GM18861 (cell line): Measurements from ENCODE around the gene PLSCR2.
"Not testable (repeated sequence)": the region's sequence is repeated elsewhere in the genome, so short reads cannot be mapped to it uniquely, and the experiment has no call there.

Experiments used
- ATAC-seq: cut with Tn5 transposase; IDR thresholded peaks from one replicate; pipeline ENCODE4 v1.9.1; 2021; ENCODE audit not compliant: unreplicated experiment

The PLSCR2 gene, protein sequence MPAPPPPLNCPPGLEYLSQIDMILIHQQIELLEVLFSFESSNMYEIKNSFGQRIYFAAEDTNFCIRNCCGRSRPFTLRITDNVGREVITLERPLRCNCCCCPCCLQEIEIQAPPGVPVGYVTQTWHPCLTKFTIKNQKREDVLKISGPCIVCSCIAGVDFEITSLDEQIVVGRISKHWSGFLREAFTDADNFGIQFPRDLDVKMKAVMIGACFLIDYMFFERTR

GRCh38 chr3:146469150-146470017, at the start of gene PLSCR2:
Gene PLSCR2, minus strand, starts transcription at chr3:146469561. Its CDS starts 9,657 bp downstream, at chr3:146459904.
- peak; percentile 97 for ATAC-seq

DNA sequence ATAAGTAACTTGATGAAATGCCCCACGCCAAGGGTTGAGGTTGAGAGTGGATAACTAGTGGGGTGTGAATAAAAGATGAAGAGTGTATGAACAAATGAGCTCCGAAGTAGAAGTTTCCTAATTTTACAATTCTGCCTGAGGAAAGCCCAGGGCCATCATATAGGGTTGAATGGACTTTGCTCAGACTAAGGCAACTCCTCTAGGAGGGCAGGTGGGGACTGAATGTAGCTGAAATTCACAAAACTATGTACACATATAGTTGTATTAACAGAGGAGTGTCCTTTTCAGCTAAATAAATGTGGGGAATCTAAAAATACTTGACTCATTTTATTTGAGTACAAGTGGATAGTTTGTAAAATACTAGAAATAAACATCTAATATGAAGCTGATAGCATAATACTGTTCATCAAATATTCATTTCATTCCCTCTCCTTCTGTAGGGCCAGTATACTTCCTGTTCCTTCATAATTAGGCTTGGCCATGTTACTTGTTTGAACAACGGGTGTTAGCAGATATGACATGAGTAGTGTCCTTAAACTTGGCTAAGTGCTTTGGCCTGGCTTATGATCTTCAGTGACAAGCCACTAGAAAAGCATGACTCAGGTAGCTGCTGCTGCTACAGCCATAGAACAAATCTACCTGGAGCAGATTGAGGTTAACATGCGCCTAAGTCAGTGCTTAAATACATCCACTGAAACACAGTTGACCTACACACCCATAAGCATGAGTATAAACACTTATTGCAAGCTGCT, 48.5 kb upstream of the PLSCR2 start:
- no peak for ATAC-seq

DNA sequence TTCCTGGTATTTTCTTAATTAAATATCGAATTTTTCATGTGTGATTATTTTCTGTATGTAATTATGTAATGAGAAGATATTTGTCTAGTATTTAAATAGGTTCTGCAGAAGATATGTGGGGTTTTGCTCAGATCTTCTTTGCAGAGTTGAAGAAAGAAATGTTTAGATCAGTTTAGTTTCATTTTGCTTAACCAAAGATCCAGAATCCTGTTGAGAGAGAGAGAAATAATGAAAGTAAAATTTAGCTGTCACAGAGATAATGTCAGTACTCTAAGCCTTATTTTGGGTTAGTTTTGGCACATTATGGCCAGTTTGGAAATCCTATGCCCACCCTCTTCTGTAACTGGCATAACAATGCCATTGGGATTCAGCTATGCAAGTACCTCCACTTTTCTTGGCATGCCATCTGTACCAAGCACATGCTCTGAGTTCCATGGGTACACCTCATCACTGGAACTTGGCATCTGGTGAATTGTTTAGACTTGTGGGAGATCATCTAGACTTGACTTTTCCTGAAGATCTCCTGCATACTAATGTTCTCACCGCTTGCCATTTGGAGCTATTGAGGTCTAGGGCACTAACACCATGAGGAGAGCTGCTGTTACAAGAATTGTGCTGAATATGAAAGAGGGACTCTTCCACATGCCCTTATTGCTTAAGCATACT, 44.2 kb upstream of the PLSCR2 start:
- no peak for ATAC-seq

- ATAC-seq, result no peak
Observed at GRCh38 chr3:146511402-146512134, 42.2 kb upstream of the PLSCR2 start.

DNA sequence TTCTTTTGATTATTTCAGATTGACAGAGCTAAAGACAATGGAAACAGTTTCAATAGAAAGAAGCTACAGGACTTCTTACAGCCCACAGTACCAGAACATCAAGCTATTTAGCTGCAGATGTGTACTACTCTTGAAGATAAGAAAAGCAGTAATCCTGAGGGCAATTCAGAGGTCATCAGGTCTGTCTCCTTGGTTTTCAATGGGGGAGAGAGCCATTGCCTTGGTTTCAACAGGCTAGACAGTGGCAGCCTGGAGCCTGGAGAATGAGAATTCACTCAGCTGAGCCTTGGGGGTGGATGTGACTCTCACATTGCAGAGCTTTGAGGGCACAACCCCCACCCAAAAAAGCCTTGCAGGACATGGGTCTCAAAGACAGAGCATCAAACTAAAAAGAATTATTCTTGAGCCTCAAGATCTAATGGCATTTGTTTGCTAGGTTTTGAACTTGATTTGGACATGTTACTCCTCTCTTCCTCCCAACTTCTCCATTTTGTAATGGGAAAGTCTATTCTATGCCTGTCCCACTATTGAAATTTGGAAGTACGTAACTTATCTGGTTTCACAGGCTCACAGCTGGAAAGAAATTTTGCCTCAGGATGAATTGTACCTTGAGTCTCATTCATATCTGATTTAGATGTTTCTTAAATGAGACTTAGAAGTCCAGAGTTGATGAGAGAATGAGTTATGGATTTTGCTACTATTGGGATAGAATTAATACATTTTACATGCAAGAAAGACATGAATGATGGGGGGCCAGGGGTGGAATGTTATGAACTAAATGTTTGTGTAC, 38.2 kb upstream of the PLSCR2 start:
- ATAC-seq, result no peak

DNA sequence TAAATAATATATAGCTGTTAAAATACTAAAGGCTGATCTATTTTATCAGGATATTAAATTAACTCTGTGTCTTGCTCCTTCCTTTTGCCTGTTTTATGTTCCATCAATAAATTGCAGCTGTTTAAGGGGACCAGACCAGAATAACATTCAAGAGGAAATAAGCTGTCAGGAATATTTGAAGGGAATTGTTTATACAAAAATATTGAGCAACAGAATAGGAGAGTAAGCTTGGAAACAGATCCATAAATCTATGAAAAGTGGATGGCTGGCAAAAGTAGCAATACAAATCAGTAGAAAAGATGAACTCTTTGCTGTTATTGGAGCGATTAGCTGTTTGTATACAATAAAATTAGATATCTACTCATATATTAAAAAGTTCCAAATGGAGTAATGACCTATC, 36.2 kb upstream of the PLSCR2 start:
- no peak for ATAC-seq

DNA sequence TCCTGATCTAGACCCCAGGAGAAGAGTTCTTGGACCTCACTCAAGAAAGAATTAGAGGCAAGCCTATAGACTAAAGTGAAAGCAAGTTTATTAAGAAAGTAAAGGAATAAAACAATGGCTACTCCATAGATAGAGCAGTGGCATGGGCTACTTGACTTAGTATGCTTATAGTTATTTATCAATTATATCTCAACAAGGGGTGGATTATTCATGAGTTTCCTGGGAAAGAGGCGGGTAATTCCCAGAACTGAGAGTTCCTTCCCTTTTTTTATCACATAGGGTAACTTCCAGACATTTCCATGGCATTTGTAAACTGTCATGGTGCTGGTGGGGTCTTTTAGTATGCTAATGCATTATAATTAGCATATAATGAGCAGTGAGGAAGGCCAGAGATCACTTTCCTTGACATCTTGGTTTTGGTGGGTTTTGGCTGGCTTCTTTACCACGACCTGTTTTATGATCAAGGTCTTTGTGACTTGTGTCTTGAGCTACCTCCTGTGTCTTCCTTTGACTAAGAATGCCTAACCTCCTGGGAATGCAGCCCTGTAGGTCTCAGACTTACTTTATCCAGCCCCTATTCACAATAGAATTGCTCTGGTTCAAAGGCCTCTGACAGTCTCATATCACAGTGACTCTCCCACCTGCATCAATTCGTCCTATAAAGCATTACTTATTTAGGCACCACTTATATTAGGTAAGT, 35.3 kb upstream of the PLSCR2 start:
- no peak for ATAC-seq

DNA sequence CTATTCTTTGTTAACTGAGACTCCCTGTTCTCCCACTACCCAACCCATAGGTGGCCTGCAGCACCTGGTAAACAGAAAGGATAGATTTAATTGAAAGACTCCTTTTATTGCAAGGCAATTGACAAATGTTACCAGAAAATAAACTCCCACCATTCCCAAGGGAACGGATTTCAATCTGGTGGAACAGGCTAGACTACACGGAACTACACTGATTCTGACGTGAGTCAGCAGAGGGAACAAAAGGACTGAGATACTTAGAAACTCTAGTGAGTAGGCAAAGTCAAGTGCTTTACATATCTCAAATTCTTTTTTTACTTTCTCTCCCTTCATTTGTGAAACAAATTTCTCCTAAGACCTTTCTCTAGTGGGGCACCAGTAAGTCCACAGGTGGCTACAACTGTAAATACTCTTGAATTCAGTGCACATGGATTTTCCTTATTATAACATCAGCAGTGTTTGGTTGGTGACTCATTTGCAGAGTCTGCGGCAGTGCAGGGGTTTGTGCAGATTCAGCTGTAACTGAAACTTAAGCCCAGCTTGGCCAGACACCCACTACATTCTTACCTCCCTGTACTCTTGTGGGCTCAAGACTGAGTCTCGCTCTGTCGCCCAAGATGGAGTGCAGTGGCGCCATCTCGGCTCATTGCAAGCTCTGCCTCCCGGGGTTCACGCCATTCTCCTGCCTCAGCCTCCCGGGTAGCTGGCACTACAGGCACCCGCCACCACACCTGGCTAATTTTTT, 34.3 kb upstream of the PLSCR2 start:
- ATAC-seq, result peak; percentile 97

GRCh38 chr3:146502887-146503460, 33.6 kb upstream of the PLSCR2 start:
- ATAC-seq, result no peak

DNA sequence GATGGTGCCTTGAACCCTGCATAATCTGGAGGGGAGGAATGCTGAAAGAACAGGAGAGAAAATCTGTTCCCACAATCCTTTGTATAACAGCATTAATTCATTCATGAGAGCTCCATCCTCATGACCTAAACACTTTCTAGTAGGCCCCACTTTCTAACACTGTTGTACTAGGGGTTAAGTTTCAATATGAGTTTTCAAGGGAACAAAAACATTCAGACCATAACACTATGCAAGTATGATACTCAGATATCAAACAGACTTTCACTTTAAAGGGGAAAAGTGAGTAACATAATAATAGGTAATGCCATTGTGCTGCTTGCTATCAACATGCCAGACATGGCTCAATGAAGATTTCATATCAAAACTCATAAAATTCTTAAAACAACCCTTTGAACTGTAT, 32.4 kb upstream of the PLSCR2 start:
- peak; percentile 30 for ATAC-seq

GRCh38 chr3:146499701-146500100, 30.3 kb upstream of the PLSCR2 start:
- no peak for ATAC-seq

GRCh38 chr3:146498002-146498736, 28.8 kb upstream of the PLSCR2 start:
- no peak for ATAC-seq

GRCh38 chr3:146497145-146497843, 27.9 kb upstream of the PLSCR2 start:
- ATAC-seq, result not testable (repeated sequence)

DNA sequence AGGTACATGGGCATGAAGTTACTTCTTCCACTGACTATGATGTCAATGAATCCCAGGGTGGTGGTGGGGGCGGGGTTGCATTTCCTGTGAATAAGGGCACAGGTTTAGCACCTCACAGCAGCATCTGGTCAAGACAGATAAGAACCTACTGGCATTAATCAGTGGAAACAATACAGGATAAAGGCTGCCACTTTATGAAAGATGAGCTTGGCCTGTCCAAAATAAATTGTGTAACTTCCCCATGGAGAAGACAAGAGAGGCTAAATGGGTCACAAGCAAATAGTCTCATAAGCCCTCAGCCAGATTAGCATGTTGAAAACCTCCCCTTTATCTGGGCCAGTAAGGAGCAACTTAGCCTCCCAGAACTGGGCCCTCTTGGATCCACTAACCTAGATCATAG, 27.4 kb upstream of the PLSCR2 start:
- ATAC-seq, result no peak

DNA sequence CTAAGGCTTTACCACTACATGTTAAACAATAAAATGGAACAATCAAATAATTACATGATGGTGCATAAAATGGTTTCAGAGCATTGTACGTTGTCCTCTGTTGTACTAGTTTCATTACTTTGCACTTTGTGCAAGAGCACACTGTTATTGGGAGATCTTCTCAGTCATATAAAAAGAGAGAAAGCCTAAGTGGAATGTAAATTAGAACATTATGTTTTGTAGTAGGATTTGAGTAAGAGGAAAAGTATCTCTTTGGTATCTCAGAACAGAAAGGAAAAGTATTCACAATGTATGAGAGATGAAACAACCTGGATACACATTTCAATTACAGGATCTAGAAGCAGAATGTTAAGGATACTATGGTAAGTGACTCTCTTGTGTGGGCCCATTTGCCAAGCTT, 26.9 kb upstream of the PLSCR2 start:
- no peak for ATAC-seq

- no peak for ATAC-seq
Observed at GRCh38 chr3:146493761-146494160, 24.4 kb upstream of the PLSCR2 start.

- no peak for ATAC-seq
Observed at GRCh38 chr3:146493221-146493620, 23.9 kb upstream of the PLSCR2 start.
